IPS DF 4.7 (cell line): Measurements from ENCODE around the gene ST3GAL3.

Experiments used
- DNase-seq: peaks from one replicate; pipeline ENCODE4 v3.0.0-alpha.2; 2013; ENCODE audit warnings: low spot score; ENCODE audit errors: extremely low read depth

ST3GAL3 gene

GRCh38 chr1:43850591-43851233, 143.4 kb downstream of the ST3GAL3 start:
- no peak for DNase-seq

DNA sequence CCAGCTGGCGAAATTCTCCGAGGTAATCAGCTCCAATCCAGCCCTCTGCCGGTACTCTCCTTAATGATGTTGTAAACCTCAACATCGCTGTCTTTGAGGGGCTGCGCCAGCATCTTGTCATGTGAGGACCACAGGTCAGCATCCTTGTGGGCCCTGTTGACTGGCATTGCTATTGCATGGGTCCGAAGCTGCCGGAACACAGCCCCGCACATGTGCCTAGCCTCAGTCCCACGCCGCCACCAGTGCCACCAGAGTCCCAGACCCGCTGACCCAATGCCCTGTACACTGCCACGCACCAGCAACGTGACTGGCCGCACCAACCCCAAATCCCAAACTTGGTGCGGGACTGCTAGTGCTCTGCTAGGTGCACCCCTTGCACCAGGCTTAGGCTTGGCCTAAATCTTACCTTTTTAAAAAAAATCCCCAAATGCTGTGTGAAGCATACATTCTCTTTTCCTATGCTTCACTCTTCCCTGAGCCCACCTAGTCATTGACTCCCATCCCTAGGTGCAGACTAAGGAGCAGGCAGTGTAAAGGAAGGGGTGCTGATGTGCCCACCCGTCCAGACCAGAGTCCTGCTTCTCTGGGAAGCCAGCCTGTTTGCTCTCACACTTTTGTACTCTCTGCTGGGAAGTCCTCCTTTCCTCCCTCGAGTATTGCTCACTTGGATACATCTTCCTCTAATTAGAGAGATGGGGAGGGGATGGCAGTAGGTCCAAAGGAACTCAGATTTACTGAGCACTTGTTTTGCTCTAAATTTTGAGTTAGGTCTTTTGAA, 144.4 kb downstream of the ST3GAL3 start:
- no peak for DNase-seq

DNA sequence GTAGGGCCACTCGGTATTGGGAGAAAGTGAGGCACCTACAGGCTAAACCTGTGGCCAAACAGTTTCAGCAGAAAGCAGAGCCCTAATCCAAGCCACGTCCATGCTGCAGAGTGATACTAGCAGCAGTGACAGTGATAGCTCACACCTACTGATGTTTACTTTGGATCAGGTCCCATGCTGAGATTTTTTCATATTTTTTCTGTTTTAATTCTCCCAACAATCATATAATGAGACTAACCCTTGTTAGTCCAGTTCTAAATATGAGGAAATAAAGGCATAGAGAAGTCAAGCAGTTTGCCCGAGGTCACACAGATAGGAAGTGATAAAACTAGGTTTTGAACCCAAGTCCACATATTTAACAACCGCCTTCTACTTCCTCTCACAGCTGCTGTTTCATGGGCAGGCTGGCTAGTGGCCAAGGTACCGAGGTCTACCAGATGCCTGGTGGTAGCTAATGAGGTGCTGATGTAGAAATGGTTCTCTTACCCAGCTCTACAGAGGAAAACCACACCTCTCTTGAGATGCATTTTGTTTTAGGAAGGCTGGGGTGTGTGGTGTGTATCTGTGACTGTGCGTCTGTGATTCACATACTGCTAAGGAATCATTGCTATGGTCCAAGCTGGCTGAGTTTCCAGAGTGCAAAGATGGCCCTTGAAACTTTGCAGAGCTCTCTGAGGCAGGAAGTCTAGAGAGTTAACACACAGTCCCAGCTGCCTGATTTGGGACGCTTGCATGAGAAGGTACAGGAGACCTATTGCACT, 146.0 kb downstream of the ST3GAL3 start:
- DNase-seq: no peak

GRCh38 chr1:43854473-43854872, 147.1 kb downstream of the ST3GAL3 start:
- DNase-seq: no peak

GRCh38 chr1:43856188-43856587, 148.9 kb downstream of the ST3GAL3 start:
- DNase-seq: no peak

DNA sequence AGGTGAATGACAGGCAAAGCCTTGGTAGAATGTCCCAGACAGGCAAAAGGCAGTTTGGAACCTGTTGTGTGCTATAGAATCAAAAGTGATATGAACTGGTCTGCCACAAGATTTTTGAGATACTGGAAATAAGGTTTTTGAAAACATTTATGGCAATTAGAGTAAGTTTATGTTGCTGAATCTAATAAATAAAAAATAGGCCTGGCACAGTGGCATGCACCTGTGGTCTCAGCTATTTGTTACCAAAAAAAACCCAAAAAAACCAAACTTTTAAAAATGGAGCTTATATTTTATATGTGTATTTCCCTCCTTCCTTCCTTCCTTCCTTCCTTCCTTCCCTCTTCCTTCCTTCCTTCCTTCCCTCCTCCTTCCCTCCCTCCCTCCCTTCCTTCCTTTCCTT, 149.8 kb downstream of the ST3GAL3 start:
- DNase-seq: no peak

DNA sequence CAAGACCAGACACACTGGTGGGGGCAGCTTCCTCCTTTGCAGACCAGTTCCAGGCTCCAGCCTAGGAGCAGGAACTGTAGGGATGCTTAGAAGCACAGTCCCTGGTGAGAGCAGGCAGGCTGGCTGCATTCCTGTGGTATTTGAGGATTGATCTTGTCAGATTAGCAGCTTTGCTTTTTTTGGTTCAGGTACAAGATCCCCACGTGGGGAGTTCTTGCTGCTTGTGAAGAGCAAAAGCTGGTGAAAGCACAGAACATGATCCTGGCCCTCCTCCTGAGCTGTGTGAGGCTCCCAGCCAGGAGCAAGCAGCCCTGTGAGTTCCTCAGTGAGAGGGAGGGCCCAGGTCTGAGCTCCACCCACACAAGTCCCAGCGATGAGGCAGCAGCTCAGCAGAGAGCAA, 151.0 kb downstream of the ST3GAL3 start:
- no peak for DNase-seq

- DNase-seq: no peak
These were observed 154.0 kb downstream of the ST3GAL3 start for GRCh38 chr1:43861337-43861736.

DNA sequence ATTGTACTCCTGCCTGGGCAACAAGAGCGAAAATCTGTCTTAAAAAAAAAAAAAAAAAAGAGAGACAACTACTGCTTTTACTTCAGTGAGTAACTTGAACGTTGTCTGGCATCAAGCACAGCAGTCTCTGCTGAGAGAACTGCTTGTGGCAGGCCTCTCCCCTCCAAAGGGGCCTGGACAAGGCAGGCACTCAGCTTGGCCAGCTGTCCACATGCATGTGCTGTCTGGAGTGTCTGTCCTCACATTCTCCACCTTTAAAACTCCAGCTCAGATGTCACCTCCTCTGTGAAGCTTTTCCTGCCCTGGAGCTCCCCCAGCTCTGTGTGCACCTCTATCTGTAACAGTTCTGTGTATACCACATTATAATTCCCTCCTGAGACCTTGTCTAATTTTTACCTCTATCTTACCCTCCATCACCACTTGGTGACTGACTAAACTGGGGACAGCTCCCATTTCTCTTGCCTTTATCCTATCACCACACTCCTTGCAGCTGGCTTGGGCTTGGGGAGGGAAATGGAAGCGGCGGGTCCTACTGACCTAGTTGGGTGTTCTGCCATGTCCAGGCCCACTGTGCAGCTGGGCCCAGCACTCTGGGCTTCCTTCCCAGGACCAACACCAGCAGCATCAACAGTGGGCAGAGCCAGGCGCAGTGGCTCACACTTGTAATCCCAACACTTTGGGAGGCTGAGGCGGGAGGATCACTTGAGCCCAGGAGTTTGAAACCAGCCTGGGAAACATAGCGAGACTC, 154.8 kb downstream of the ST3GAL3 start:
- DNase-seq: no peak

- no peak for DNase-seq
These were observed 157.0 kb downstream of the ST3GAL3 start for GRCh38 chr1:43864111-43865045.

DNA sequence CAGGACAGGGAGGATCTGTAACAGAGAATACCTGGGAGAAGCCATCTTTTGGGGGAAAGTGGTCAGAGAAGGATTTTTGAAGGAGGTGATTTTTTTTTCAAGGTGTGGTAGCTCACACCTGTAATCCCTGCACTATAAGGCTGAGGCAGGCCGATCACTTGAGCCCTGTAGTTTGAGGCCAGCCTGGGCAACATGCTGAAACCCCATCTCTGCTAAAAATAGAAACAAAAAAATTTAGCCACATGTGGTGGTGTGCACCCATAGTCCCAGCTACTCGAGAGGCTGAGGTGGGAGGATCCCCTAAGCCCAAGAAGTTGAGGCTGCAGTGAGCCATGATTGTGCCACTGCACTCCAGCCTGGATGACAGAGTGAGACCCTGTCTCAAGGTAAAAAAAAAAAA, 158.9 kb downstream of the ST3GAL3 start:
- DNase-seq: no peak

DNA sequence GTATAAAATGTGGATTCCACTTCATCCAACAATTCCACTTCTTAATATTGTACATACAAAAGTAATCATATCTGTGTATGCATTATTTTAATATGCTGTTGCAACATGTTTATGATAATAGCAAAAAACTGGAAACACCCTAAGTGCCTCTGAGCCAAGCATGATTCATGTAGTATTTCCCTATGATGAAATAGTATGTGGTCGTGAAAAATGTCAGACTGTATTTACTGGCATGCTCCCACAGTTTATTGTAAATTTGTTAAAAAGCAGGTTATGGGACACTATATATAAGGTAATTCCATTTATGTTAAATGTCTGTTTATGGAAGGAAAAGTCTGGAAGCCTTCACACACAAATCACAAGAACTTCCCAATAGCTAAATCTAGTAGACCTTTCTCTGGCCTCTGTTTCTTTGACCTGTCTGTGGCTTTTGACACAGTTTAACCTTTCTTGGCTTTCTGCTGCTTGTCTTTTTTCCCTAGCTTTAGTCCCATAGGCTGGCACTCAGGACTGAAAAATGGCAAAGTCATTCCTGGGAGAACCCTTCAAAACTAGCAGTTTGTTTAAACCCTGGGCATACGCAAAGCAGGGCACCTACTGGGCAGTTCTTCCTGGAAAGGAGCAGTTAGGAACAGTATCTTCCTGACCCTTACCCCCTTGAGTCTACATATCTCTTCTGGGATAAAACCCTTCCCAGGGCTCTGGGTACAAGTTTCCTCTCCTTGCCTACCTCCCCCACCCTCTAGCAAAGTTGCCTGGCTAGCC, 160.8 kb downstream of the ST3GAL3 start:
- no peak for DNase-seq

GRCh38 chr1:43868741-43869067, 161.4 kb downstream of the ST3GAL3 start:
- DNase-seq: no peak

- DNase-seq: no peak
These were observed 163.0 kb downstream of the ST3GAL3 start for GRCh38 chr1:43870306-43870705.

GRCh38 chr1:43871181-43871910, 164.0 kb downstream of the ST3GAL3 start:
- no peak for DNase-seq

GRCh38 chr1:43872280-43872679, 164.9 kb downstream of the ST3GAL3 start:
- DNase-seq: no peak

DNA sequence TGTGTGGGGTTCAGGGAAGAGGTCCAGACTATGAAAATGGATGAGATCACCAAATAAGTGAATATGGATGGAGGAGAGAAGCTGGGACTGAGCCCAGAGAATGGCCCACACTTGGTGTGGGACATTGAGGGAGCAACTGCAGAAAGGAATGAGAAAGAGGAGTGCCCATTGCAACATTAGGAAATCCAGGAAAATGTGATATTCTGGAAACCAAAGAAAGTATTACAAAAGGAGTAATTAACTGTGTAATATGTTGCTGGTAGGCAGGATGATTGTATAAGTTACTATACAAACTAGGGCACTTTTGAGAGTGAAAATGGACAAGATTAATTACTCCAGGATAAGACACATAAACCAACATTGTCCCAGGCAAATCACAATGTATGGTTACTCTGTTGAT, 166.5 kb downstream of the ST3GAL3 start:
- DNase-seq: no peak

GRCh38 chr1:43874716-43875115, 167.4 kb downstream of the ST3GAL3 start:
- DNase-seq: no peak

GRCh38 chr1:43875331-43875730, 168.0 kb downstream of the ST3GAL3 start:
- no peak for DNase-seq
